HG02938 (cell line): ENCODE results near the gene ARHGAP10.
"Not testable (repeated sequence)": the region's sequence is repeated elsewhere in the genome, so short reads cannot be mapped to it uniquely, and the experiment has no call there.

ENCODE experiments used
- ATAC-seq: cut with Tn5 transposase; IDR thresholded peaks from one replicate; pipeline ENCODE4 v1.9.1; 2021; ENCODE audit warnings: mild to moderate bottlenecking, moderate library complexity; ENCODE audit not compliant: unreplicated experiment

The ARHGAP10 gene

DNA sequence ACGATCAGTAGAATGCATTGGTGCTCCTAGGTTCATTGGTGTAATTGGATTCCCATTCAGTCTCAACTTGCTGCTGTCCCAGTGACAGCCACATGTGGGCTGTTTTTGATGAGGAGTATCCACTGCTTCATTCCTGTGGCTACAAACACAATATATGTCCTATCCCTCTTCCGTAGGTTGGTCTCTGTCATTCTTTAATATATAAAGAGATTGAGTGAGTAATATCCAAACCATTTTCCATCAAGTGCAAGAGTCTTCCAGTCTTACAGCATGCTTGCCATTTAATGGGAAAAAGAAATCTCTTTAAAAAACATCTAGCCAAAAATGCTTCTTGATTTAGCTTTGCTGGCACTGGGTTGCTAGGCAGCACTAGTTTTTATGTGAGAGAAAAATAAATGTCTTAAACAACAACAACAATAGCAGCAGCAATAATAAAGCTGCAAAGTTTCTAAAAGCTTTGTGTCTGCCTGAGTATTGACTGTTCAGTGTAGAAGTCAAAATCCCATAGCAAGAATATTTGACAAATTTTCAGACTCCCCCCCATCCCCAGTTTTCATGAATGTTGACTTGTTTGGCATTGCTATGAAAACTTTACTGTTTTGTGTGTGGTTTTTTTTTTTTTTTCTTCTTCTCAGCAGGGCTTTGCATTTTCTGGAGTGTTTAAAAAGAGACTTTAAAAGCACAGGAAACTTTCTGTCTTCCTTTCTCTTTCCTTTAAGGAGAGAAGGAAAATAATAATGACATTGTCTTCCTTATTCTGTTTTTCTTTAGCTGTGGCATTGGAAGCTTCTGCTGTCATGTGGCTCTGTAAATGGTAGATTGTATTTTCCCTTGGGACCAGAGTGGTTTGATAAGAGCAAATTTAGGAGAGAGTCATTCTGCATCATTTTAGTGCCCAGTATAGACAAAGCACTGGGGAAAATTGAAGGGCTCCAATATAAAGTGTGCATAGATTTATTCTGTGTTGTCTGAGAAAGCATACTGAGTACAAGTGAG, 244.3 kb downstream of the ARHGAP10 start:
- no peak for ATAC-seq

GRCh38 chr4:147980586-147980985, 248.7 kb downstream of the ARHGAP10 start:
- ATAC-seq, result no peak

DNA sequence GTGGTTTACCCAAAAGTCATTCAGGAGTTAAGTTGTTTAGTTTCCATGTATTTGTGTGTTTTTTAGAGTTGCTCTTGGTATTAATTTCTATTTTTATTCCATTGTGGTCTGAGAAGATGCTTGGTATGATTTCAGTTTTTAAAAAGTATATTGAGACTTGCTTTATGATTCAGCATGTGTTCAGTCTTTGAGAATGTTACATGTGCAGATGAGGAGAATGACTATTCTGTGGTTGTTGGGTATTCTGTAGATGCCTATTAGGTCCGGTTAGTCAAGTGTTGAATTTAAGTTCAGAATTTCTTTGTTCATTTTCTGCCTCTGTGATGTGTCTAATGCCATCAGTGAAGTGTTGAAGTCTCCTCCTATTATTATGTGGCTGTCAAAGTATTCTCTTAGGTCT, 249.4 kb downstream of the ARHGAP10 start:
- ATAC-seq, result peak; percentile 99

GRCh38 chr4:147984065-147984777, 252.3 kb downstream of the ARHGAP10 start:
- ATAC-seq, result peak; percentile 26

GRCh38 chr4:147984778-147985138, 252.9 kb downstream of the ARHGAP10 start:
- ATAC-seq, result no peak

DNA sequence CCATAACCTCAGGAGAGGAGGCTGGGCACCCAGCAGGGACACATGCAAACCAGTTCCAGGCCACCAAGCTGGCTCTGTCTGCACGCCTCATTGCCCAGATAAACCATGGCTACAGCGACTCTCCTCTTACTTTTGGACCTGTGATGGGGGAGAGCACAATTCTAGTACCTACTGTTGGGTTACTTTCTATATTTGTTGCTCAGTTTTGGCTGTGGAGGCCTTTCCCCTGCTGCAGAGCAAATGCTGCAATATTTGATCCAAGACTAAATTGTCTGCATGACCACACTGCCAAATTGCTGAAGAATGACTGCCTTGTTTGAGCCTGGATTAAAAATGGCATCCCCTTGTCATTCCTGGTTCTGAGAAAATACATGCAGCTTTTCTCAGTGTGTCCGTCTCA, 253.5 kb downstream of the ARHGAP10 start:
- ATAC-seq, result no peak

DNA sequence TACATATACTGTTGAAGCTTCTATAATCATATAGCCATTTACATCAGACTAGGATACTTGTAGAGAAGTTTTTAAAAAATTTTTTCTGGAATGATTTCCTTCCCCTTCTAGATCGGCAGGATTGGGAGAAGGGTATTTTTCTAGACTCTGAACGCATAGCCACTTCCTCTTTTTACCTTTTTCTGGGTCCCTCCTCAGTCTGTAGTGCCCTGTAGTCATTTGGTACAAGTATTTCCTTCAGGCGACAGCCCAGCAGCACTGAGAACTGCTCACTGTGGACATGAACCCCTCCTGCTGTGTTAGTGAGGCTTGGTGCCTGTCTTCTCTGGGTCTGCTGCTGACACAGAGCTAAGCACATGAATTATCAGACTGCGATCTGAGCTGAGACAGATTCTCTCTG, 255.4 kb downstream of the ARHGAP10 start:
- ATAC-seq, result peak; percentile 60

DNA sequence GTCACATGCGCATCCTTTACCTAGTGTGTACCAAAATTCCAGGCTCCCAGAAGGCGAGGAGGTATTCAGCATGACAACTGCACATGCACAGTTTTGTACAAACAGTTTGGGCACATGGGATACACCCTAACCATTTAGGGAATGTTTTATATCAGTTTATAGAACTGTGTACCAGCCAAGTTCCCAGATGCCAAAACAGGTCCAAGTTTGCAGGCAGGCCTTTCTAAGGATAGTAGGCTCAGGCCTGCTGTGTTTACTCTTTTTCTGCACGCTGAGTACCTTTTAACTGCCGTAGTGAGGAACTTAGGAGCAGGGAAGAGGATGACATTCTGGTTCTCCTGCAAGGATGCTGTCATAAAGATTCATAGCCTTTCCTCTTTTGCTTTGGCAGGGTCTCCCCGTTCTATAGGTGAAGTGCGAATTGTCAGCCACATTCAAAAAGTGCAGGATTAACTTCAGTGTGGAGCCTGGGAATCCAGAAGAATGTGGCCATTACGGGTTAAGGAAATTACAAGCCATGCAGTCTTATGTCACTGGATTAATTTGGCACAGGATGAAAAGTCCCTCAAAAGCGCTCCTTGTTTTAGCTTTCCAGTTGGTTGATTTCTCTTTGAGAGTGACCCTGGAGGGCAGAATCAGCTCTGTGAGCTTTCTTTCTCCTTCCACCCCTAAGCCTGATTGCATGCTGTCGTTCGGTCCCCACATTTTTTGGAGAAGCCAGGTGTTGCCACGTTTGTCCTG, 259.8 kb downstream of the ARHGAP10 start:
- ATAC-seq, result no peak

DNA sequence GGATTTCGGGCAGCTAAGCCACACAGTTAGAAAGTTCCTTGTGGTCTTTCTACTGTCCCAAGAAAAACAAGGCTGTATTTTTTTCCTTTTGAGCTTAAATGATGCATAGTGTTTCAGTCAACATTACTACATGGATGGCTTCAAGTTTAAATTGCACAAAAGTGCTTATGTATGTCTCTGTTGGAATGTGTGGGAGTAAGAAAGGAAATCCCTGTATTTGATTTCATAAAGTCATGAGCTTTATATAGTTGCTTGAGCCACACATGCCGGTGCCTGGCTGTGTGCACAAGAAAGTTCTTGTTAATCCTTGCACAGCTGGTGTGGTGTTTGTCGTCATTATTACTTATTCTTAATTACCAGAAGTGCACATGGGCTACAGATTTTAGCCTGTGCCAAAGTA, 262.2 kb downstream of the ARHGAP10 start:
- ATAC-seq, result no peak

- ATAC-seq, result no peak
These were observed 262.9 kb downstream of the ARHGAP10 start for GRCh38 chr4:147994491-147995385.

GRCh38 chr4:147996859-147997258, 265.0 kb downstream of the ARHGAP10 start:
- ATAC-seq, result no peak

DNA sequence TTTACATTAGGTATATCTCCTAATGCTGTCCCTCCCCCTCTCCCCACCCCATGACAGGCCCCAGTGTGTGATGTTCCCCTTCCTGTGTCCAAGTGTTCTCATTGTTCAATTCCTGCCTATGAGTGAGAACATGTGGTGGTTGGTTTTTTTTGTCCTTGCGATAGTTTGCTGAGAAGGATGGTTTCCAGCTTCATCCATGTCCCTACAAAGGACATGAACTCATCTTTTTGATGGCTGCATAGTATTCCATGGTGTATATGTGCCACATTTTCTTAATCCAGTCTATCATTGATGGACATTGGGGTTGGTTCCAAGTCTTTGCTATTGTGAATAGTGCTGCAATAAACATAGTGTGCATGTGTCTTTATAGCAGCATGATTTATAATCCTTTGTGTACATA, 268.1 kb downstream of the ARHGAP10 start:
- ATAC-seq, result not testable (repeated sequence)

- no peak for ATAC-seq
These were observed 272.5 kb downstream of the ARHGAP10 start for GRCh38 chr4:148004228-148004857.

- ATAC-seq, result no peak
These were observed 274.1 kb downstream of the ARHGAP10 start for GRCh38 chr4:148006001-148006400.

DNA sequence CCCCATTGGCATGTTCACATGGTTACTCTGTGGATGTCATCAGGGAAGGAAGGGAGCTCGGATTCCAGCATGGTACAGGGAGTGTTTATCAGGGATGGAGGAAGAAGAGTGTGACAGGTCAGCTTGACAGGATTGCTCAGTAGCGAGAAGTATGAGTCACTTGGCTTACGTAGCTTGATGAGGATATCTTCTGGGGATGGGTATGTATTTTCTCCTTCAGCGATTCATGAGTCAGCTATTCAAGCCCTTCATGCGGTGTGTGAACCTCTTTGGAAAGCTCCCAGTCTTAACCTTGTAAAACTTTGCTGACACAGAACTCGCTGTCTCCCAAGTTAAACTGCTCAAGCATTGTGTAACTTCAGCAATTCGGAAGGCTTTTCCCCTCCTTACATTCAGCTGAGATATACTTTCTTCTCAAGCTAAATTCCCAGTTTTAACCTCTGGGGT, 275.4 kb downstream of the ARHGAP10 start:
- no peak for ATAC-seq

GRCh38 chr4:148007792-148008191, 275.9 kb downstream of the ARHGAP10 start:
- no peak for ATAC-seq

DNA sequence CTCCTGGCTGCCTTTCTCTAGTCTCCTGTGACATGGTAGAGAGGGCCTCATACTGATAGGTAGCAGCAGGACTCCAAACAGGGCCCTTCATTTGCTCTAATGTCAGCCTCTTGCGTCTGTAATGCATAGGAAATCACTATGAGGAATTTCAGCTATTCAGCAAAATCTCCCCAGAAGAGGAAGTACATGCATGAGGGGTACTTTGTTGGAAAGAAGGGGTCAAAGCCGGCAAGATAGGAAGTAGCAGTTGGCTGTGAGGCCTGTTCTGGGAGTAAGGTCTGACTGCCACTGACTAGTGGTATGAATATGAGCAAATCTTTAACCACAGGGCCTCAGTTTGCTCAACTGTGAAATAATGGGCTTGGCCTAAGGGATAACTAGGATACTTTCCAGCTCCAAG, 283.2 kb downstream of the ARHGAP10 start:
- ATAC-seq, result no peak

- ATAC-seq, result no peak
These were observed 283.6 kb downstream of the ARHGAP10 start for GRCh38 chr4:148015468-148015867.

GRCh38 chr4:148016063-148016637, 284.3 kb downstream of the ARHGAP10 start:
- ATAC-seq, result no peak
